ENCODE data around the gene DEPDC4.
"Not testable (repeated sequence)": the region's sequence is repeated elsewhere in the genome, so short reads cannot be mapped to it uniquely, and the experiment has no call there.

DNA sequence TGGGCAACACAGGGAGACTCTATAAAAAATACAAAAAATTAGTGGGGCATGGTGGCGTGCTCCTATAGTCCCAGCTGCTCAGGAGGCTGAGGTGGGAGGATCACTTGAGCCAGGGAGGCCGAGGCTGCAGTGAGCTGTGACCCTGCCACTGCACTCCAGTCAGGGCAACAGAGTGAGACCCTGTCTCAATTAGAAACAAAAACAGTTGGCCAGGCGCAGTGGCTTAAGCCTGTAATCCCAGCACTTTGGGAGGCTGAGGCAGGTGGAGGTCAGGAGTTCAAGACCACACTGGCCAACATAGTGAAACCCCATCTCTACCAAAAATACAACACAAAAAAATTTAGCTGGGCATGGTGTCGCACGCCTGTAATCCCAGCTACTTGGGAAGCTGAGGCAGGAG is 1.8 kb downstream of the DEPDC4 start:
- TF ChIP-seq CTCF, POLR2AphosphoS5, POLR2A (IDR thresholded peaks at IDR 0.05): not testable (repeated sequence)
